Ammon's horn (tissue), 1 donor: ENCODE measurements around the gene CHAF1A.

ENCODE experiments used
- DNase-seq: peaks from one replicate; pipeline ENCODE4 v3.0.0-alpha.2; 2016; ENCODE audit warnings: low spot score

CHAF1A gene

GRCh38 chr19:4442819-4443146 is 40.3 kb downstream of the CHAF1A start:
- no peak for DNase-seq

GRCh38 chr19:4443188-4443587 is 40.7 kb downstream of the CHAF1A start:
- DNase-seq, result no peak

GRCh38 chr19:4443966-4444764 is 41.7 kb downstream of the CHAF1A start:
- DNase-seq, result no peak

GRCh38 chr19:4444765-4445741 is 42.6 kb downstream of the CHAF1A start:
- DNase-seq, result no peak

GRCh38 chr19:4445963-4446703 is 43.7 kb downstream of the CHAF1A start:
- DNase-seq, result no peak

GRCh38 chr19:4446704-4447200 is 44.3 kb downstream of the CHAF1A start:
- DNase-seq, result no peak

GRCh38 chr19:4447327-4448146 is 45.1 kb downstream of the CHAF1A start:
- DNase-seq, result no peak

- DNase-seq, result no peak
Observed at GRCh38 chr19:4448147-4448985, 45.9 kb downstream of the CHAF1A start.

GRCh38 chr19:4449022-4449638 is 46.7 kb downstream of the CHAF1A start:
- DNase-seq, result peak; percentile 85

- no peak for DNase-seq
Observed at GRCh38 chr19:4449639-4450028, 47.2 kb downstream of the CHAF1A start.

- DNase-seq, result no peak
Observed at GRCh38 chr19:4452230-4452990, 50.0 kb downstream of the CHAF1A start.

- DNase-seq, result no peak
Observed at GRCh38 chr19:4453232-4454179, 51.1 kb downstream of the CHAF1A start.

GRCh38 chr19:4454747-4455718 is 52.6 kb downstream of the CHAF1A start:
- no peak for DNase-seq

- no peak for DNase-seq
Observed at GRCh38 chr19:4455719-4456475, 53.5 kb downstream of the CHAF1A start.

- DNase-seq, result peak; percentile 60
Observed at GRCh38 chr19:4456476-4456842, 54.0 kb downstream of the CHAF1A start.
